NCI-H2196 (cell line): Measurements from ENCODE around the gene FNDC7.
"Not testable (repeated sequence)": the region's sequence is repeated elsewhere in the genome, so short reads cannot be mapped to it uniquely, and the experiment has no call there.

Experiments used
- DNase-seq: peaks from one replicate; lab custom pipeline; 2025; ENCODE audit not compliant: unreplicated experiment; lab: John Stamatoyannopoulos, UW

Gene FNDC7

GRCh38 chr1:108699375-108700332 is 13.1 kb upstream of the FNDC7 start:
- DNase-seq = no peak

- DNase-seq = no peak
Observed at GRCh38 chr1:108701176-108701849, 11.4 kb upstream of the FNDC7 start.

- DNase-seq = not testable (repeated sequence)
Observed at GRCh38 chr1:108702109-108702508, 10.6 kb upstream of the FNDC7 start.

- DNase-seq = no peak
Observed at GRCh38 chr1:108703939-108704338, 8.8 kb upstream of the FNDC7 start.

GRCh38 chr1:108704496-108704895 is 8.2 kb upstream of the FNDC7 start:
- no peak for DNase-seq

GRCh38 chr1:108706643-108707042 is 6.1 kb upstream of the FNDC7 start:
- no peak for DNase-seq

GRCh38 chr1:108708691-108709660 is 3.7 kb upstream of the FNDC7 start:
- DNase-seq = no peak

GRCh38 chr1:108715932-108716331 is 3.2 kb downstream of the FNDC7 start:
- DNase-seq = no peak

GRCh38 chr1:108716437-108717230 is 3.9 kb downstream of the FNDC7 start:
- no peak for DNase-seq

GRCh38 chr1:108717774-108718316 is 5.1 kb downstream of the FNDC7 start:
- DNase-seq = no peak

GRCh38 chr1:108718927-108719655 is 6.4 kb downstream of the FNDC7 start:
- no peak for DNase-seq

GRCh38 chr1:108719656-108720435 is 7.1 kb downstream of the FNDC7 start:
- no peak for DNase-seq

GRCh38 chr1:108722292-108722691 is 9.6 kb downstream of the FNDC7 start:
- DNase-seq = no peak

GRCh38 chr1:108725906-108726305 is 13.2 kb downstream of the FNDC7 start:
- no peak for DNase-seq

- no peak for DNase-seq
Observed at GRCh38 chr1:108728327-108728923, 15.7 kb downstream of the FNDC7 start.

GRCh38 chr1:108729481-108729880 is 16.8 kb downstream of the FNDC7 start:
- DNase-seq = no peak

GRCh38 chr1:108732398-108732797 is 19.7 kb downstream of the FNDC7 start:
- DNase-seq = no peak
